Ishikawa (cell line): ENCODE measurements around the gene CA12.

Source experiments
- CEBPB ChIP-seq: IDR thresholded peaks from 2 replicates; pipeline ENCODE4 v1.6.1; 2012
- CREB1 ChIP-seq: IDR thresholded peaks from 2 replicates; pipeline ENCODE4 v1.6.1; 2012; ENCODE audit warnings: low read depth
- EGR1 ChIP-seq: IDR thresholded peaks from 2 replicates; pipeline ENCODE4 v1.6.1; 2012
- EP300 ChIP-seq: IDR thresholded peaks from 2 replicates; pipeline ENCODE4 v1.6.1; 2012; ENCODE audit warnings: borderline replicate concordance
- FOXM1 ChIP-seq: IDR thresholded peaks from 2 replicates; pipeline ENCODE4 v1.6.1; 2012; ENCODE audit warnings: low read depth, borderline replicate concordance
- NFIC ChIP-seq: IDR thresholded peaks from 2 replicates; pipeline ENCODE4 v1.6.1; 2012
- RAD21 ChIP-seq: IDR thresholded peaks from 2 replicates; pipeline ENCODE4 v1.6.1; 2012; ENCODE audit warnings: low read depth
- TAF1 ChIP-seq: IDR thresholded peaks from 2 replicates; pipeline ENCODE4 v1.6.1; 2012; ENCODE audit warnings: low read depth, mild to moderate bottlenecking
- TCF12 ChIP-seq: IDR thresholded peaks from 2 replicates; pipeline ENCODE4 v1.6.1; 2012; ENCODE audit warnings: low read depth
- TEAD4 ChIP-seq: IDR thresholded peaks from 2 replicates; pipeline ENCODE4 v1.6.1; 2012
- YY1 ChIP-seq: IDR thresholded peaks from 2 replicates; pipeline ENCODE4 v1.6.1; 2012; ENCODE audit warnings: low read depth
- ZBTB7A ChIP-seq: IDR thresholded peaks from 2 replicates; pipeline ENCODE4 v1.6.1; 2012; ENCODE audit warnings: low read depth
- TF ChIP-seq, protein P1 (sequence below): IDR thresholded peaks from 2 replicates; pipeline ENCODE4 v1.6.1; 2012
- TF ChIP-seq, protein P2 (sequence below): IDR thresholded peaks from 2 replicates; pipeline ENCODE4 v1.6.1; 2012
- TF ChIP-seq, protein P3 (sequence below): IDR thresholded peaks from 2 replicates; pipeline ENCODE4 v1.6.1; 2012; ENCODE audit warnings: low read depth, mild to moderate bottlenecking

CA12 gene

DNA sequence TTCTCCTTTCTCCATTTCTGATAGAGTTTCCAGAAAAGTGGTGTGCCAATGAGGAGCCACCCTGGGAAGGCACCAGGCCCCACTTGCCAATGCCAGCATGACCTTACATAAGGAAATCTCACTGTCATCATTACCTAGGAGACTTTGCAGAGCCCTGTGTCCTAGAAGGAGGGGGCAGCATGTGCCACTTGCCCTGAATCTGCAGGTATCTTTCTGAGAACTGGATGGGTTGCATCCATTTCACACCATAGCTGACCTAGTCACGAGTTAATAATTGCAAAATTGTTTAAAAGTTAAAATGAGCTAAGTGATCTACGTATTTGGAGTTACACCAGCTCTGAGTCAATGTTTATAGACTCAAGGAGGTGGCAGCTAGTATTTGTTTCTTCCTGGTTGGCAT, 14.3 kb downstream of the CA12 start:
- no peak for TF ChIP-seq EGR1

DNA sequence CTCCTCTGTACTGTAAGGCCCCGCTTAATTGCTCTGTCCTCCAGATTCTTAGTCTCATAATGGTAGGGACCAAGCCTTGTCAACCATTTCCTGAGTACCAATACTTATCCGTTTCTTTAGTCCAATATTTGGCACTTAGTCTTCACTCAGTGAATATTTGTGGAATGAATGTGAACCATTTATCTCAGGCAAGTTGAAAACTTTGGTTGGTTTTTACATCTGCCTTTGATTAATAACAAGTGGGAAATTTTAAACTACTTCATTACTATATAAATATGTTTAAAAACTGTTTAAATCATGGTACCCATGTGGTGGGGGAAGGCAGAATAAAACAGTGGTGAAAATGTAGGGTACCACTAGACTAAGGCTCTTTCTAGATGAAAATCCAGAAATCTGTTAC, 15.2 kb downstream of the CA12 start:
- TF ChIP-seq FOXM1 (no peak), EGR1 (no peak), TEAD4 (no peak)
- TF ChIP-seq, protein P1, sequence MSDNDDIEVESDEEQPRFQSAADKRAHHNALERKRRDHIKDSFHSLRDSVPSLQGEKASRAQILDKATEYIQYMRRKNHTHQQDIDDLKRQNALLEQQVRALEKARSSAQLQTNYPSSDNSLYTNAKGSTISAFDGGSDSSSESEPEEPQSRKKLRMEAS = no peak
- TF ChIP-seq, protein P2, sequence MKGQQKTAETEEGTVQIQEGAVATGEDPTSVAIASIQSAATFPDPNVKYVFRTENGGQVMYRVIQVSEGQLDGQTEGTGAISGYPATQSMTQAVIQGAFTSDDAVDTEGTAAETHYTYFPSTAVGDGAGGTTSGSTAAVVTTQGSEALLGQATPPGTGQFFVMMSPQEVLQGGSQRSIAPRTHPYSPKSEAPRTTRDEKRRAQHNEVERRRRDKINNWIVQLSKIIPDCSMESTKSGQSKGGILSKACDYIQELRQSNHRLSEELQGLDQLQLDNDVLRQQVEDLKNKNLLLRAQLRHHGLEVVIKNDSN = no peak

DNA sequence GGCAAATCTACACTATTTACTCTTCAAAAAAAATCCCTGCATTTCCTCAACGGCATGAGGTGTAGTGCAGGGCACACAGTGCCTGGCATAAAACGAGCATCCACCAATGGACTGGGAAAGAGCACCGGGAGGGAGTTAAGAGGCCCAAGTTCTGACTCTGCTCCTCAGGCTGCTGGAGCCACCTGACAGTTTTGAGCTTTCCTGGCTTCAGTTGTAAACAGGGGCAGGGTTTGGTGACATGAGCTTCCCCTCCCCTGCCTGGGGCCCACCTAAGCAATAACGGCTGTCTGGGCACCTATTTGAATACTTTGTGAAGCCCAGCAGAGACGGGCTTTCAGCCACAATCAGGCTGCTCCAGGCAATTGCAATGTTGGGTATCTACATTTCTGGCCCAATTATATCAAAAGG, 16.4 kb downstream of the CA12 start:
- TF ChIP-seq TEAD4 = no peak
- TF ChIP-seq, protein P1 = no peak
- no peak for TF ChIP-seq TAF1
- no peak for TF ChIP-seq ZBTB7A
- TF ChIP-seq CEBPB = no peak
- TF ChIP-seq YY1 = no peak
- TF ChIP-seq NFIC = no peak
- TF ChIP-seq CREB1 = no peak
- no peak for TF ChIP-seq FOXM1
- no peak for TF ChIP-seq EP300
- TF ChIP-seq, protein P3, sequence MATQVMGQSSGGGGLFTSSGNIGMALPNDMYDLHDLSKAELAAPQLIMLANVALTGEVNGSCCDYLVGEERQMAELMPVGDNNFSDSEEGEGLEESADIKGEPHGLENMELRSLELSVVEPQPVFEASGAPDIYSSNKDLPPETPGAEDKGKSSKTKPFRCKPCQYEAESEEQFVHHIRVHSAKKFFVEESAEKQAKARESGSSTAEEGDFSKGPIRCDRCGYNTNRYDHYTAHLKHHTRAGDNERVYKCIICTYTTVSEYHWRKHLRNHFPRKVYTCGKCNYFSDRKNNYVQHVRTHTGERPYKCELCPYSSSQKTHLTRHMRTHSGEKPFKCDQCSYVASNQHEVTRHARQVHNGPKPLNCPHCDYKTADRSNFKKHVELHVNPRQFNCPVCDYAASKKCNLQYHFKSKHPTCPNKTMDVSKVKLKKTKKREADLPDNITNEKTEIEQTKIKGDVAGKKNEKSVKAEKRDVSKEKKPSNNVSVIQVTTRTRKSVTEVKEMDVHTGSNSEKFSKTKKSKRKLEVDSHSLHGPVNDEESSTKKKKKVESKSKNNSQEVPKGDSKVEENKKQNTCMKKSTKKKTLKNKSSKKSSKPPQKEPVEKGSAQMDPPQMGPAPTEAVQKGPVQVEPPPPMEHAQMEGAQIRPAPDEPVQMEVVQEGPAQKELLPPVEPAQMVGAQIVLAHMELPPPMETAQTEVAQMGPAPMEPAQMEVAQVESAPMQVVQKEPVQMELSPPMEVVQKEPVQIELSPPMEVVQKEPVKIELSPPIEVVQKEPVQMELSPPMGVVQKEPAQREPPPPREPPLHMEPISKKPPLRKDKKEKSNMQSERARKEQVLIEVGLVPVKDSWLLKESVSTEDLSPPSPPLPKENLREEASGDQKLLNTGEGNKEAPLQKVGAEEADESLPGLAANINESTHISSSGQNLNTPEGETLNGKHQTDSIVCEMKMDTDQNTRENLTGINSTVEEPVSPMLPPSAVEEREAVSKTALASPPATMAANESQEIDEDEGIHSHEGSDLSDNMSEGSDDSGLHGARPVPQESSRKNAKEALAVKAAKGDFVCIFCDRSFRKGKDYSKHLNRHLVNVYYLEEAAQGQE = no peak
- TF ChIP-seq, protein P2 = no peak
- TF ChIP-seq EGR1 = no peak
- no peak for TF ChIP-seq RAD21
- TF ChIP-seq TCF12 = no peak

DNA sequence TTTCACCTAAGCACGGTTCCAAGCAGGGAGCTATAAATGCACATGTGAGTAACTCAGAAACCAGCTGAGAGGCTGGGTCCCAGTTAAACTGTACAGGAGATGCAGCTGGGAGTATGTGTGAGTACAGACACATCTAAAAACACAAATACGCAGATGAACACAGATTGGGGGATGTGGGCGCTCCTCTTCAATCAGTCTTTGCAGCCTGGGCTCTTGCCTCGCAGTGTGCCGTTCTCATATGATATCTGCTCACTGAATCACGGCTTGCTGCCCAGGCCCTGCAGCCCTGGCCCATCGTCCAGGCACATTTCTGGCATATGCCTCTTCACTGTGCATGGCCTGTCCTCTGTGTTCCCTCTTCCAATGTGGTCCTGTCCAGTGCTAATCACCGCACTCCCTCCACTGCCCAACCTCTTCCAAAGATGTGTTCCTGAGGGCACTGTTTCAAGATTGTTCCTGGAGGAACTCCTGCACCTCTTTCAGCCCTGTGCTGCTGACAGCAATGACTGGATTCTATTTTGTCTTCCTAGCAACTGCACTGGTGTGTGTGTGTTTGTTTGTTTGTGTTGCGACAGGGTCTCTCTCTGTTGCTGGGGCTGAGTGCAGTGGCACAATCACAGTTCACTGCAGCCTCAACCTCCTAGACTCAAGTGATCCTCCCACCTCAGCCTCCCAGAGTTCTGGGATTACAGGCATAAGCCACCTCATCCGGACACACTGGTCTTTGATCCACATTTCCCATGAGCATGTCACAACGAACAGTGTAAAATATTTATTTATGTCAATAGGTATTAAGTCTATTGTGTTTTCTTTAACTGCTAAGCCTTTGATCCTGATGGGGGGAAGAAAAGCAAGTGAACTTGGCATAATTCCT, 17.0 kb downstream of the CA12 start:
- TF ChIP-seq, protein P2 = no peak
- TF ChIP-seq CEBPB (no peak), TCF12 (no peak), EGR1 (no peak), TAF1 (no peak), CREB1 (no peak), ZBTB7A (no peak), FOXM1 (no peak), YY1 (no peak), EP300 (no peak), TEAD4 (no peak), NFIC (no peak), RAD21 (no peak)
- TF ChIP-seq, protein P1 = no peak
- TF ChIP-seq, protein P3 = no peak

DNA sequence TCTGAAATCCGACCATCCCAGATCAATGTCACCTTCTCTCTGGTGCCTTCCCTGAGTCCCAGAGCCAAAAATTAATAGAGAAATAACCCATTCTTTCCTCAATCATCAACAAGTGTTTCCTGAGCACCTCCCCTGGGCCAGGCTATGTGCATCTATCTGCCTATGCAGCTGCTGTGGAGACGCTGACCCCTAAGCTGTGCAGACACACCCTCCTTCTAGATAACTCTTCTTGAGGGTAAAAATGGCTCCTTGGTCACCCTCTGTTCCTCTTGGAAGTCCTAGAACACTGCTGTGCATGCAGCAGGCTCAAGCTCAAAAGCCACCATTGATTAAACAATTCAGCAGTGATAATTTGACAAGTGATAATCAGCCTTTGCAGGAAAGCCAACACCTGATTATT, 18.4 kb downstream of the CA12 start:
- TF ChIP-seq, protein P2 = no peak
- no peak for TF ChIP-seq EGR1
- no peak for TF ChIP-seq TAF1
- TF ChIP-seq ZBTB7A = no peak
- no peak for TF ChIP-seq CEBPB
- TF ChIP-seq, protein P3 = no peak
- TF ChIP-seq TCF12 = no peak
- no peak for TF ChIP-seq YY1
- TF ChIP-seq, protein P1 = no peak
- no peak for TF ChIP-seq EP300
- TF ChIP-seq FOXM1 = no peak
- no peak for TF ChIP-seq CREB1
- TF ChIP-seq NFIC = no peak
- no peak for TF ChIP-seq TEAD4
- TF ChIP-seq RAD21 = no peak
